ENCODE measurements around the gene CCR1. TPM values are rescaled to one million over a fixed set of nuclear protein-coding genes. Genes with fewer than 3 reads are reported as not detected.

CCR1 gene
- total and polyA plus RNA-seq, 2 experiments from 2014 or later = not detected

DNA sequence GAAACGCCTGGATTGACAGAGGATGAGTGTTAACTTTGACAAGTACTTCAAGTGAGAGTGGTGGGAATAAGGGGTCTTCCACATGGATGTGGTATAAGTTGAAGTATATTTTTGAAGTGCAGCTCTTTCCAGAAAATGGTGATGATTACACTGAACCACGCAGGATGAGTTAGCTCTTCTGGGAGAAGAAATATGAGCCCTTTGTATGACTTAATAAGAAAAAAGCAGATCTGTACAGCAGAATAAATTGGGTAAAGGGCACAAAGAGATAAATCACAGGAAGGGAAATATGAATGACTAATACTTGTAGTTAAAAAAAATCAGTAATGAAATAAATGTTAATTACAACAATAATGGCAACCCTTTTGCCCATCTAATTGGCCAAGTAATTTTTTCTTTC is 35.4 kb upstream of the CCR1 start (continued):
- TF ChIP-seq, protein P1, sequence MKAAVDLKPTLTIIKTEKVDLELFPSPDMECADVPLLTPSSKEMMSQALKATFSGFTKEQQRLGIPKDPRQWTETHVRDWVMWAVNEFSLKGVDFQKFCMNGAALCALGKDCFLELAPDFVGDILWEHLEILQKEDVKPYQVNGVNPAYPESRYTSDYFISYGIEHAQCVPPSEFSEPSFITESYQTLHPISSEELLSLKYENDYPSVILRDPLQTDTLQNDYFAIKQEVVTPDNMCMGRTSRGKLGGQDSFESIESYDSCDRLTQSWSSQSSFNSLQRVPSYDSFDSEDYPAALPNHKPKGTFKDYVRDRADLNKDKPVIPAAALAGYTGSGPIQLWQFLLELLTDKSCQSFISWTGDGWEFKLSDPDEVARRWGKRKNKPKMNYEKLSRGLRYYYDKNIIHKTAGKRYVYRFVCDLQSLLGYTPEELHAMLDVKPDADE (IDR thresholded peaks at IDR 0.05) = no peak

DNA sequence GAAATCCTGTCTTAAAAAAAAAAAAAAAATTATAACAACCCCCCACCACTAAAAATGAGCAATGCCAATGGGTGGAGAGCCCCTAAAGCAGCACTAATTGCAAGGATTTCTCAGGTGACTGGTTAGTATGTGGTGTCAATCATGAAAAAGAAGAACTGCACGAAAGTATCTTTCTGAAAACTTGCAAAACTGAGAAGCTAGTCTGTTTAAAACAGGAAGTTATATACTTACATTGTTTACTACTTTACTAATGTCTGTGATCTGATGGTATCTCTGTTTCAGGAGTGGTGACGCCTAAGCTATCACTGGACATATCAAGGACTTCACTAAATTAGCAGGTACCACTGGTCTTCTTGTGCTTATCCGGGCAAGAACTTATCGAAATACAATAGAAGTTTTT is 34.0 kb upstream of the CCR1 start, which contains the start of gene CCR3:
Gene CCR3 (plus strand): TSS at position 341 of the 400 bp plus-strand sequence. CDS start 22,699 bp downstream, outside the sequence.
- Histone ChIP-seq H3K27me3 (ENCODE audit: insufficient read depth) (no peaks in the 10 kb centered on the region), H3F3A (replicated peaks; ENCODE audit: low read depth) (no peaks in the 10 kb centered on the region), H3K27ac (ENCODE audit: low read depth) (no peak within 1 kb of the TSS), H3K4me3 (no peak within 1 kb of the TSS), H3K79me2 (replicated peaks; ENCODE audit: insufficient read depth) (no peaks in the 10 kb centered on the region), H3K4me1 (ENCODE audit: insufficient read depth) (0 out of 2 replicates have a peak, but pooled peaks cover 8% of the 10 kb centered on the region), H2AFZ (no peak within 1 kb of the TSS), H3K36me3 (ENCODE audit: insufficient read depth) (no peaks in the 10 kb centered on the region), H3K4me2 (no peak within 1 kb of the TSS), H3K9me2 (ENCODE audit: insufficient read depth) (no peaks in the 10 kb centered on the region; the same call in 1 of the 2 replicates), H4K20me1 (replicated peaks; ENCODE audit: insufficient read depth) (no peaks in the 10 kb centered on the region)
- ATAC-seq = no peak
- no peak for TF ChIP-seq NANOG (IDR thresholded peaks at IDR 0.05; ENCODE audit: borderline replicate concordance)
- TF ChIP-seq ZNF114 (CRISPR knock-in tag; IDR thresholded peaks at IDR 0.05) = no peak
- TF ChIP-seq STAT1 (IDR thresholded peaks at IDR 0.05; ENCODE audit: unreplicated experiment) = no peak
- TF ChIP-seq, protein P2, sequence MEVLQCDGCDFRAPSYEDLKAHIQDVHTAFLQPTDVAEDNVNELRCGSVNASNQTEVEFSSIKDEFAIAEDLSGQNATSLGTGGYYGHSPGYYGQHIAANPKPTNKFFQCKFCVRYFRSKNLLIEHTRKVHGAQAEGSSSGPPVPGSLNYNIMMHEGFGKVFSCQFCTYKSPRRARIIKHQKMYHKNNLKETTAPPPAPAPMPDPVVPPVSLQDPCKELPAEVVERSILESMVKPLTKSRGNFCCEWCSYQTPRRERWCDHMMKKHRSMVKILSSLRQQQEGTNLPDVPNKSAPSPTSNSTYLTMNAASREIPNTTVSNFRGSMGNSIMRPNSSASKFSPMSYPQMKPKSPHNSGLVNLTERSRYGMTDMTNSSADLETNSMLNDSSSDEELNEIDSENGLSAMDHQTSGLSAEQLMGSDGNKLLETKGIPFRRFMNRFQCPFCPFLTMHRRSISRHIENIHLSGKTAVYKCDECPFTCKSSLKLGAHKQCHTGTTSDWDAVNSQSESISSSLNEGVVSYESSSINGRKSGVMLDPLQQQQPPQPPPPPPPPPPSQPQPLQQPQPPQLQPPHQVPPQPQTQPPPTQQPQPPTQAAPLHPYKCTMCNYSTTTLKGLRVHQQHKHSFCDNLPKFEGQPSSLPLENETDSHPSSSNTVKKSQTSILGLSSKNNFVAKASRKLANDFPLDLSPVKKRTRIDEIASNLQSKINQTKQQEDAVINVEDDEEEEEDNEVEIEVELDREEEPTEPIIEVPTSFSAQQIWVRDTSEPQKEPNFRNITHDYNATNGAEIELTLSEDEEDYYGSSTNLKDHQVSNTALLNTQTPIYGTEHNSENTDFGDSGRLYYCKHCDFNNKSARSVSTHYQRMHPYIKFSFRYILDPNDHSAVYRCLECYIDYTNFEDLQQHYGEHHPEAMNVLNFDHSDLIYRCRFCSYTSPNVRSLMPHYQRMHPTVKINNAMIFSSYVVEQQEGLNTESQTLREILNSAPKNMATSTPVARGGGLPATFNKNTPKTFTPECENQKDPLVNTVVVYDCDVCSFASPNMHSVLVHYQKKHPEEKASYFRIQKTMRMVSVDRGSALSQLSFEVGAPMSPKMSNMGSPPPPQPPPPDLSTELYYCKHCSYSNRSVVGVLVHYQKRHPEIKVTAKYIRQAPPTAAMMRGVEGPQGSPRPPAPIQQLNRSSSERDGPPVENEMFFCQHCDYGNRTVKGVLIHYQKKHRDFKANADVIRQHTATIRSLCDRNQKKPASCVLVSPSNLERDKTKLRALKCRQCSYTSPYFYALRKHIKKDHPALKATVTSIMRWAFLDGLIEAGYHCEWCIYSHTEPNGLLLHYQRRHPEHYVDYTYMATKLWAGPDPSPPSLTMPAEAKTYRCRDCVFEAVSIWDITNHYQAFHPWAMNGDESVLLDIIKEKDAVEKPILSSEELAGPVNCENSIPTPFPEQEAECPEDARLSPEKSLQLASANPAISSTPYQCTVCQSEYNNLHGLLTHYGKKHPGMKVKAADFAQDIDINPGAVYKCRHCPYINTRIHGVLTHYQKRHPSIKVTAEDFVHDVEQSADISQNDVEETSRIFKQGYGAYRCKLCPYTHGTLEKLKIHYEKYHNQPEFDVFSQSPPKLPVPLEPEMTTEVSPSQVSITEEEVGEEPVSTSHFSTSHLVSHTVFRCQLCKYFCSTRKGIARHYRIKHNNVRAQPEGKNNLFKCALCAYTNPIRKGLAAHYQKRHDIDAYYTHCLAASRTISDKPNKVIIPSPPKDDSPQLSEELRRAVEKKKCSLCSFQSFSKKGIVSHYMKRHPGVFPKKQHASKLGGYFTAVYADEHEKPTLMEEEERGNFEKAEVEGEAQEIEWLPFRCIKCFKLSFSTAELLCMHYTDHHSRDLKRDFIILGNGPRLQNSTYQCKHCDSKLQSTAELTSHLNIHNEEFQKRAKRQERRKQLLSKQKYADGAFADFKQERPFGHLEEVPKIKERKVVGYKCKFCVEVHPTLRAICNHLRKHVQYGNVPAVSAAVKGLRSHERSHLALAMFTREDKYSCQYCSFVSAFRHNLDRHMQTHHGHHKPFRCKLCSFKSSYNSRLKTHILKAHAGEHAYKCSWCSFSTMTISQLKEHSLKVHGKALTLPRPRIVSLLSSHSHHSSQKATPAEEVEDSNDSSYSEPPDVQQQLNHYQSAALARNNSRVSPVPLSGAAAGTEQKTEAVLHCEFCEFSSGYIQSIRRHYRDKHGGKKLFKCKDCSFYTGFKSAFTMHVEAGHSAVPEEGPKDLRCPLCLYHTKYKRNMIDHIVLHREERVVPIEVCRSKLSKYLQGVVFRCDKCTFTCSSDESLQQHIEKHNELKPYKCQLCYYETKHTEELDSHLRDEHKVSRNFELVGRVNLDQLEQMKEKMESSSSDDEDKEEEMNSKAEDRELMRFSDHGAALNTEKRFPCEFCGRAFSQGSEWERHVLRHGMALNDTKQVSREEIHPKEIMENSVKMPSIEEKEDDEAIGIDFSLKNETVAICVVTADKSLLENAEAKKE (CRISPR knock-in tag; IDR thresholded peaks at IDR 0.05) = no peak
- no peak for TF ChIP-seq EZH2phosphoT487 (IDR thresholded peaks at IDR 0.05; ENCODE audit: unreplicated experiment)
- no peak for TF ChIP-seq POLR2AphosphoS5 (IDR thresholded peaks at IDR 0.05; ENCODE audit: low read depth)
- H3K27me3 Mint-ChIP-seq (ENCODE audit: insufficient read depth, low read depth, poor library complexity) = no peaks in the 10 kb centered on the region
- no peaks in the 10 kb centered on the region for H3K36me3 Mint-ChIP-seq (ENCODE audit: low read depth)
- no peaks in the 10 kb centered on the region for H3K9me3 Mint-ChIP-seq
- DNase-seq (ENCODE audit: low spot score) = no peak
- H3K27ac Mint-ChIP-seq = no peak within 1 kb of the TSS; the same call in 1 of the 2 replicates
- H3K4me3 Mint-ChIP-seq = no peak within 1 kb of the TSS
- peaks cover 15% of the 10 kb centered on the region for H3K4me1 Mint-ChIP-seq
